NCI-H82 treated with DMSO at 0.1 percent for 48 hours (cell line): ENCODE measurements around the gene OSBPL5.

Experiments used
- DNase-seq: peaks from one replicate; lab custom pipeline; 2025; ENCODE audit not compliant: unreplicated experiment; lab: John Stamatoyannopoulos, UW

Gene OSBPL5

GRCh38 chr11:3041699-3042441, 123.2 kb downstream of the OSBPL5 start:
- no peak for DNase-seq

DNA sequence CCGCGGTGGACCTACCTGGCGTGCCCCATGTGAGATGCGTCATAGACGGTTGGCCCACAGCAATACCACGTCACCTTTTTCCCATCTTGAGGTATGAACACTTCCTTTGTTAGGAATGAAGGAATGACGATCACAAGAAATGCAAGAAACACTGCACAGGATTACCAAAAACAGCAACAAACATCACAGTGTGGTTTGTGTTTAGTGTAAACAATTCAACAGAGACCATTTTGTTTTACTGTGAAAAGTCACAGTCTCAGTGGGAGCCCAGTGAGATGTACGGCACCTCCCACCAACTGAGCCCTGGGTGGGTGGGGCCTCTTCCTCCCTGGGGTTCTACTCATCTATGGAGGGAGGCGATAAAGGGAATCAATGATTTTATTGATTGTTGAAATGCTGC, 124.2 kb downstream of the OSBPL5 start:
- no peak for DNase-seq

GRCh38 chr11:3037945-3038271, 127.2 kb downstream of the OSBPL5 start:
- DNase-seq, result no peak
